ENCODE data around the gene COX4I2.
"Not testable (repeated sequence)": the region's sequence is repeated elsewhere in the genome, so short reads cannot be mapped to it uniquely, and the experiment has no call there.

COX4I2 gene

GRCh38 chr20:31663524-31663837 lies 25.8 kb downstream of the COX4I2 start:
- Mint-ChIP-seq H3K4me3 (peak overlapping the region; percentile 7), H3K4me1 (peaks cover 76% of the 10 kb centered on the region), H3K27ac (peak overlapping the region; percentile 99), H3K9me3 (no peaks in the 10 kb centered on the region), H3K36me3 (peaks cover 94% of the 10 kb centered on the region)
- ATAC-seq (no peak), DNase-seq (ENCODE audit: low spot score in 2 of 2) (no peak)

GRCh38 chr20:31663838-31664695 lies 26.4 kb downstream of the COX4I2 start:
- Mint-ChIP-seq H3K27ac (peak overlapping the region; percentile 99), H3K9me3 (no peaks in the 10 kb centered on the region), H3K36me3 (peaks cover 95% of the 10 kb centered on the region), H3K4me1 (peaks cover 78% of the 10 kb centered on the region), H3K4me3 (peak overlapping the region; percentile 7)
- DNase-seq (ENCODE audit: low spot score in 2 of 2) (no peak), ATAC-seq (no peak)

- H3K27ac Mint-ChIP-seq: peak overlapping the region; percentile 99
- ATAC-seq (no peak), DNase-seq (ENCODE audit: low spot score in 2 of 2) (no peak)
- H3K9me3 Mint-ChIP-seq: no peaks in the 10 kb centered on the region
- peaks cover 85% of the 10 kb centered on the region for H3K4me1 Mint-ChIP-seq
- H3K36me3 Mint-ChIP-seq: peaks cover 95% of the 10 kb centered on the region
- no peak overlapping the region for H3K4me3 Mint-ChIP-seq
These were observed 27.1 kb downstream of the COX4I2 start for GRCh38 chr20:31664696-31665354.

- DNase-seq (ENCODE audit: low spot score in 2 of 2) (no peak), ATAC-seq (no peak)
- H3K4me3 Mint-ChIP-seq: no peak overlapping the region
- H3K4me1 Mint-ChIP-seq: peaks cover 90% of the 10 kb centered on the region
- H3K27ac Mint-ChIP-seq: peak overlapping the region; percentile 99
- H3K9me3 Mint-ChIP-seq: no peaks in the 10 kb centered on the region
- peaks cover 98% of the 10 kb centered on the region for H3K36me3 Mint-ChIP-seq
These were observed 28.0 kb downstream of the COX4I2 start for GRCh38 chr20:31665753-31666152.

- H3K4me1 Mint-ChIP-seq: peaks cover 90% of the 10 kb centered on the region
- H3K27ac Mint-ChIP-seq: peak overlapping the region; percentile 99
- peak; percentile 69 for ATAC-seq
- H3K36me3 Mint-ChIP-seq: peaks cover 98% of the 10 kb centered on the region
- H3K4me3 Mint-ChIP-seq: peak overlapping the region; percentile 39
- DNase-seq (ENCODE audit: low spot score in 2 of 2): peak in 1 of 2 donors; percentile 59
- H3K9me3 Mint-ChIP-seq: no peaks in the 10 kb centered on the region
These were observed 28.7 kb downstream of the COX4I2 start for GRCh38 chr20:31666258-31667042.

- DNase-seq (ENCODE audit: low spot score in 2 of 2) (no peak), ATAC-seq (no peak)
- Mint-ChIP-seq H3K36me3 (peaks cover 98% of the 10 kb centered on the region), H3K9me3 (no peaks in the 10 kb centered on the region), H3K27ac (peak overlapping the region; percentile 99), H3K4me3 (peak overlapping the region; percentile 39), H3K4me1 (peaks cover 90% of the 10 kb centered on the region)
These were observed 29.9 kb downstream of the COX4I2 start for GRCh38 chr20:31667315-31668285.

GRCh38 chr20:31668944-31669343 lies 31.2 kb downstream of the COX4I2 start:
- not testable (repeated sequence) for H3K4me3 Mint-ChIP-seq; H3K9me3 Mint-ChIP-seq; ATAC-seq; DNase-seq (ENCODE audit: low spot score in 2 of 2)
- Mint-ChIP-seq H3K27ac (peak overlapping the region; percentile 99), H3K4me1 (peaks cover 95% of the 10 kb centered on the region), H3K36me3 (peaks cover 100% of the 10 kb centered on the region)

- peaks cover 95% of the 10 kb centered on the region for H3K4me1 Mint-ChIP-seq
- DNase-seq (ENCODE audit: low spot score in 2 of 2) (no peak), ATAC-seq (no peak)
- peaks cover 100% of the 10 kb centered on the region for H3K36me3 Mint-ChIP-seq
- H3K9me3 Mint-ChIP-seq: no peaks in the 10 kb centered on the region
- peak overlapping the region; percentile 99 for H3K27ac Mint-ChIP-seq
- H3K4me3 Mint-ChIP-seq: no peak overlapping the region
These were observed 32.2 kb downstream of the COX4I2 start for GRCh38 chr20:31669876-31670275.

GRCh38 chr20:31670371-31671228 lies 32.9 kb downstream of the COX4I2 start:
- H3K4me3 Mint-ChIP-seq: no peak overlapping the region
- ATAC-seq (no peak), DNase-seq (ENCODE audit: low spot score in 2 of 2) (no peak)
- H3K36me3 Mint-ChIP-seq: peaks cover 100% of the 10 kb centered on the region
- no peaks in the 10 kb centered on the region for H3K9me3 Mint-ChIP-seq
- peaks cover 95% of the 10 kb centered on the region for H3K4me1 Mint-ChIP-seq
- peak overlapping the region; percentile 99 for H3K27ac Mint-ChIP-seq

GRCh38 chr20:31671324-31671723 lies 33.6 kb downstream of the COX4I2 start:
- H3K27ac Mint-ChIP-seq: peak overlapping the region; percentile 99
- peaks cover 100% of the 10 kb centered on the region for H3K36me3 Mint-ChIP-seq
- no peak for DNase-seq (ENCODE audit: low spot score in 2 of 2)
- H3K4me1 Mint-ChIP-seq: peaks cover 95% of the 10 kb centered on the region
- ATAC-seq: no peak
- no peaks in the 10 kb centered on the region for H3K9me3 Mint-ChIP-seq
- H3K4me3 Mint-ChIP-seq: no peak overlapping the region

GRCh38 chr20:31673435-31673834 lies 35.7 kb downstream of the COX4I2 start:
- H3K4me1 Mint-ChIP-seq: peaks cover 94% of the 10 kb centered on the region
- H3K36me3 Mint-ChIP-seq: peaks cover 100% of the 10 kb centered on the region
- ATAC-seq (no peak), DNase-seq (ENCODE audit: low spot score in 2 of 2) (no peak)
- no peaks in the 10 kb centered on the region for H3K9me3 Mint-ChIP-seq
- peak overlapping the region; percentile 99 for H3K27ac Mint-ChIP-seq
- no peak overlapping the region for H3K4me3 Mint-ChIP-seq

- peak overlapping the region; percentile 99 for H3K27ac Mint-ChIP-seq
- ATAC-seq (no peak), DNase-seq (ENCODE audit: low spot score in 2 of 2) (no peak)
- H3K9me3 Mint-ChIP-seq: no peaks in the 10 kb centered on the region
- H3K36me3 Mint-ChIP-seq: peaks cover 100% of the 10 kb centered on the region
- H3K4me1 Mint-ChIP-seq: peaks cover 98% of the 10 kb centered on the region
- H3K4me3 Mint-ChIP-seq: peak overlapping the region; percentile 97
These were observed 36.3 kb downstream of the COX4I2 start for GRCh38 chr20:31673943-31674463.

GRCh38 chr20:31674895-31675827 lies 37.4 kb downstream of the COX4I2 start:
- DNase-seq (ENCODE audit: low spot score in 2 of 2): peak; percentile 34 to 83
- ATAC-seq: peak; percentile 82
- peak overlapping the region; percentile 97 for H3K4me3 Mint-ChIP-seq
- H3K36me3 Mint-ChIP-seq: peaks cover 100% of the 10 kb centered on the region
- H3K27ac Mint-ChIP-seq: peak overlapping the region; percentile 99
- peaks cover 94% of the 10 kb centered on the region for H3K4me1 Mint-ChIP-seq
- H3K9me3 Mint-ChIP-seq: no peaks in the 10 kb centered on the region

Data from stimulated activated effector memory CD8-positive, alpha-beta T cell treated with anti-CD3 and anti-CD28 coated beads, Interleukin-12 subunit alpha, Interleukin-12 subunit beta, amount 100 ng/mL, for 72 hours (primary cell).